Vagina (tissue), 2 donors: ENCODE data around the gene MARF1.

Source experiments
- POLR2A ChIP-seq, 2 donors: fragments of 450-650 bp; IDR thresholded peaks; one replicate each; pipeline ENCODE4 v1.6.1; 2017; ENCODE audit warnings: antibody characterized with exemption in 2 of 2, mild to moderate bottlenecking in 2 of 2, moderate library complexity in 2 of 2
- POLR2AphosphoS5 ChIP-seq, 2 donors: sonication (generic); formaldehyde crosslinking; IDR thresholded peaks; one replicate each; pipeline ENCODE4 v1.9.0; 2017; ENCODE audit warnings: antibody characterized with exemption in 2 of 2, mild to moderate bottlenecking in 2 of 2, low read depth in 1 of 2; ENCODE audit not compliant: insufficient read depth in 1 of 2
- TF ChIP-seq, protein P1 (sequence below), 3 experiments: fragments of 450-650 bp in 2 of 3; fragments of 200-600 bp in 1 of 3; sonication (generic) in 1 of 3; IDR thresholded peaks; one replicate each; pipeline ENCODE4 v1.5.1; 2017 to 2019; ENCODE audit warnings: antibody characterized with exemption in 3 of 3, mild to moderate bottlenecking in 2 of 3, moderate library complexity in 2 of 3

GRCh38 chr16:15552507-15552906 lies 90.4 kb downstream of the MARF1 start:
- TF ChIP-seq POLR2AphosphoS5 (IDR thresholded peaks at IDR 0.05; ENCODE audit: insufficient read depth in 1 of 2, low read depth in 1 of 2), result no peak
- TF ChIP-seq, protein P1, sequence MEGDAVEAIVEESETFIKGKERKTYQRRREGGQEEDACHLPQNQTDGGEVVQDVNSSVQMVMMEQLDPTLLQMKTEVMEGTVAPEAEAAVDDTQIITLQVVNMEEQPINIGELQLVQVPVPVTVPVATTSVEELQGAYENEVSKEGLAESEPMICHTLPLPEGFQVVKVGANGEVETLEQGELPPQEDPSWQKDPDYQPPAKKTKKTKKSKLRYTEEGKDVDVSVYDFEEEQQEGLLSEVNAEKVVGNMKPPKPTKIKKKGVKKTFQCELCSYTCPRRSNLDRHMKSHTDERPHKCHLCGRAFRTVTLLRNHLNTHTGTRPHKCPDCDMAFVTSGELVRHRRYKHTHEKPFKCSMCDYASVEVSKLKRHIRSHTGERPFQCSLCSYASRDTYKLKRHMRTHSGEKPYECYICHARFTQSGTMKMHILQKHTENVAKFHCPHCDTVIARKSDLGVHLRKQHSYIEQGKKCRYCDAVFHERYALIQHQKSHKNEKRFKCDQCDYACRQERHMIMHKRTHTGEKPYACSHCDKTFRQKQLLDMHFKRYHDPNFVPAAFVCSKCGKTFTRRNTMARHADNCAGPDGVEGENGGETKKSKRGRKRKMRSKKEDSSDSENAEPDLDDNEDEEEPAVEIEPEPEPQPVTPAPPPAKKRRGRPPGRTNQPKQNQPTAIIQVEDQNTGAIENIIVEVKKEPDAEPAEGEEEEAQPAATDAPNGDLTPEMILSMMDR (IDR thresholded peaks at IDR 0.05), result no peak
- no peak for TF ChIP-seq POLR2A (IDR thresholded peaks at IDR 0.05)
